Mucosa of rectum (tissue), 2 donors: ENCODE data around the gene INHA.

Experiments used
- H3K27ac ChIP-seq, 2 donors: one replicate each; pipeline ENCODE4 v1.7.0; 2013; ENCODE audit warnings: inconsistent platforms in 2 of 2, low read depth in 2 of 2, low read length in 2 of 2
- H3K27me3 ChIP-seq, 2 donors: one replicate each; pipeline ENCODE4 v1.7.0; 2013; ENCODE audit warnings: low read length in 2 of 2; ENCODE audit not compliant: control insufficient read depth in 2 of 2, insufficient read depth in 2 of 2
- H3K36me3 ChIP-seq, 2 donors: one replicate each; pipeline ENCODE4 v1.7.0; 2013; ENCODE audit warnings: low read length in 2 of 2; ENCODE audit not compliant: control insufficient read depth in 2 of 2, insufficient read depth in 2 of 2
- H3K4me1 ChIP-seq, 2 donors: one replicate each; pipeline ENCODE4 v1.7.0; 2013; ENCODE audit warnings: low read length in 2 of 2, mild to moderate bottlenecking in 1 of 2; ENCODE audit not compliant: control insufficient read depth in 2 of 2, insufficient read depth in 2 of 2
- H3K4me3 ChIP-seq, 2 donors: one replicate each; pipeline ENCODE4 v1.7.0; 2013; ENCODE audit warnings: low read length in 2 of 2
- H3K9ac ChIP-seq, 2 donors: one replicate each; pipeline ENCODE4 v1.7.0; 2013; ENCODE audit warnings: low read length in 2 of 2, low read depth in 1 of 2, mild to moderate bottlenecking in 1 of 2
- H3K9me3 ChIP-seq, 2 donors: one replicate each; pipeline ENCODE4 v1.7.0; 2013; ENCODE audit warnings: low read length in 2 of 2; ENCODE audit not compliant: control insufficient read depth in 2 of 2
- donor health status: healthy.
- donor health status: Normal muscosa, but diverticular disease.

Gene INHA

DNA sequence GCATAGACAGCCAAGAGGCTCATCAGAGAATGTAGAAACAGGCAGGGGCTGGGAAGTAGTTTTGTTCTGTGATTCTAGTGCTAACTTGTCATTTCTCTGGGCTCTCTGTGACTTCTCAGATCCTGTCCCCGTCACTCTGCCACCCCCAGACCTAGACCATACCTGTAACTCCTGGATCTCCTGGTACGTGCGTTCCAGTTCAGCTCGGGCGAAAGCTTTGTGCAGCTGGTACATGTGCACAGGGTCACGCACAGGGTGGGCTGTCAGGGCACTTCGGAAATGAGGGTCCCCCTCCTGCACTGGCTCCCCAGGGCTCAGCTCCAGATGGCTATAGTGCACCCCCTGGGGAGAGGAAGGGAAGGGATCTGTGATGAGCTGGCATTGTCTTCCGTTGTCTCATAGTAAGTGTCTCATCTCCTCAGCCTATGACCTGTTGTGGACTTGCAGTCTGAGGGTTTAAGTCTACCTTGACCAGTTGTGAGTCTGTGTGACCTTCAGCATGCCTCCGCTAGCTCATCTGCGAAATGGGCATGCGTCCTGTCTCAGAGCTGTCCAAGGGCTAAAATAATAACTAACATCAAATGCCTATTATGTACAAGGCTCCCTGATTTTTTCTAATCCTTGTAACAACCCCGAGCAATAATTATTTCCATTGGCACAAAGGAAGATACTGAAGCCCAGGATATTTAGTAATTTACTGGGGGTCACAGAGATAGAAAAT is 31.2 kb upstream of the INHA start:
- Histone ChIP-seq H3K4me1 (peaks cover 19 to 23% of the 10 kb centered on the region in 2 donors), H3K9ac (no peak overlapping the region), H3K36me3 (peaks cover 9 to 16% of the 10 kb centered on the region in 2 donors), H3K27me3 (no peaks in the 10 kb centered on the region), H3K27ac (no peak overlapping the region), H3K9me3 (no peaks in the 10 kb centered on the region), H3K4me3 (no peak overlapping the region)

DNA sequence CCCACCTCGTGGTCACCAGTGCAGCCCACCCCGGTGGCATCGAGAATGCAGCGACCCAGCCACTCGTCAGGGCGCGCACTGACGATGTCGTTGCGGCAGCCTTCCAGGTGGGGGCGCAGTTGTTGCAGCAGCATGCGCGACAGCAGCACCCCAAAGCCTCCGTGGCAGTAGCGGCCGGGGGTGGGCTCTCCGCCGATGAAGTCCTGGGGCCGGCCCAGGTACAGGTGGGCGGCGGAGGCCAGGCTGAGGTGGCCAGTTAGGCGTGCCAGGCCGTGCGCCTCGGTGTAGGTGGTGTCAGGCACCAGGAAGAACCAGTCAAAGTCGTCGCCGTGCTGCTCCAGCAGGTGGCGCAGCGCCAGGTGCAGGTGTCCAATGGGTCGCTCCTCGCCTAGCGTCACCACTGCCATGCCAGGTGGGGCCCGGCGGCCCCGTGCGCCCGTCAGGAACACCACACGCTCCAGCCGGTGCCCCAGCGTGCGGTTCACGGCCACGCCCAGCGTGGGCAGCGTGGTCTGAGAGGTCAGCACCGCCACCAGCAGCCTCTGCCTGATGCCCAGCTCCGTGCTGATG is 30.4 kb upstream of the INHA start:
- peak overlapping the region in 1 of 2 donors; percentile 28 for H3K27ac ChIP-seq
- no peaks in the 10 kb centered on the region for H3K9me3 ChIP-seq
- peaks cover 9 to 16% of the 10 kb centered on the region in 2 donors for H3K36me3 ChIP-seq
- peak overlapping the region in 1 of 2 donors; percentile 76 for H3K9ac ChIP-seq
- peak overlapping the region; percentile 71 to 79 for H3K4me3 ChIP-seq
- H3K4me1 ChIP-seq: peaks cover 19 to 23% of the 10 kb centered on the region in 2 donors
- H3K27me3 ChIP-seq: no peaks in the 10 kb centered on the region

DNA sequence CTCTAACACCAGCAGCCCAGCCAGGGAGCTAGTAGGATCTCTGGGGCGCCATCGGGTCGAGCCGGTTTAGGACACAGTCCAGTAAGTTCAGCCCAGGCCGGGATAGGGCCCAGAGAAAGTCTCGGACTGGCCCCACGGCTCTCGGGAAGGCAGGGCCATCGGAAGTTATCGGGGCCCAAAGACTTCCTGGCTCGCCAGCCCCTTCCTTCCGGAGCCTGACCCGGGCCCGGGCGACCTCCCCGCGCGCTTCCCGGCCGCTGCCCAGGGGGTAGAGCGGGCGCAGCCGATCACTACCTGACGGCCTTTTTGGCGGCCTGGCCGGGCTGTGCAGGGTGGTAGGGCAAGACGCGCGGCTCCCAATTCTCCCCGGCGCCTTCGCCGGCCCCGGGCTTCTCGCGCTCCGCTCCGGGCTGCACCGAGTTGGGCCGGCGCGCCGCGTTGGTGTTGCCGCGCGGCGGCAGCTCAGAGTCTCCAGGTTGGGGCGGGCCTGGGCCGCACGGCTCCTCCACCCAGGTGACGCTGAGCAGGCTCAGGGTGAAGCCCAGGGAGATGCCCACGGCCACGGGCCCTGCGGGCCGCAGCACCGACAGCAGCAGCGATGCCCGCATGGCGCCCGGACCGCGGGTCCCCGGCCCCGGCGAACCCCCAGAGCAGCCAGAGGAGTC is 29.0 kb upstream of the INHA start:
- Histone ChIP-seq H3K9me3 (no peaks in the 10 kb centered on the region), H3K4me3 (peak overlapping the region; percentile 71 to 79), H3K27ac (peak overlapping the region; percentile 88 to 92), H3K36me3 (peaks cover 9 to 16% of the 10 kb centered on the region in 2 donors), H3K4me1 (peaks cover 19 to 23% of the 10 kb centered on the region in 2 donors), H3K27me3 (no peaks in the 10 kb centered on the region), H3K9ac (peak overlapping the region; percentile 71 to 76)

DNA sequence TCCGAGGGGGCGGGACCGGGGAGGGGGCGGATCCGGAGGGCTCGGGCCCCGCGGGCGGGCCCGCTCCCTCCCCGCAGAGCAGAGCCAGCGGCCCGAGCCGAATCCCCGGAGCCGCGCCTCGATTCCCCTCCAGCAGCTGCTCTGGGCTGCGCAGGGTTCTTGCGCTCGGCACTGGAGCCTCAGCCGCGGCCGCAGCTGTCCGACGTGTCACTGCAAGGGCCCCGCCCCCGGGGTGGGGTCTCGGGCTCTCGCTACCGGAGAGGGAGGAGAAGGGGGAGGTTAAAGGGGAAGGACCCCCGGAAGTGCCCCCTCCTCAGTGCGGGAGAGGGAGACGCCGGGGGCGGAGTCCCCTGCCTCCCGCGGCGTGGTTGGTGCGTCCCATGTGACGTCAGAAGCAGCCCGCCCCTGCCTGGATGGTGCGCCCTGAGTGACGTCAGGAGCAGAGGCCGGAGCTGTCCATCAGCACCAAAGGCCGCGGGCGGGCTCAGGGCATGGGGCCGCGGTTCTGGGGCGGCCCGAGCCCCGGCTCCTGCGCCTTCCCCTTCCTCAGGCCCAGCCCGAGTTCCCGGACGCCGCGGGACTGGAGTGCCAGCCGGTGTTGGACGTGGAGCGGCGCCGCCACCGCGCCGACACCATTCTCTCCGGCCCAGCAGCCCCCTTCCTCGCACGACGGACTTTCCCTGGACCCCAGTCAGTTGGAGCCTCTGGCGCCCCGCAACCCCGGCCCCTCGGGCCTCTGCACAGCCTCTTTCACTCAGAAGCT is 28.3 kb upstream of the INHA start, which contains the start of the genes CHPF and TMEM198:
Gene CHPF, minus strand, starts transcription at position 214 of the 763 bp plus-strand sequence. CDS start 271 bp downstream, outside the sequence.
Gene TMEM198, plus strand, starts transcription at position 433 of the 763 bp plus-strand sequence. CDS start 700 bp downstream, outside the sequence.
- peak within 1 kb of the TSS; percentile 71 to 76 for H3K9ac ChIP-seq
- peak within 1 kb of the TSS; percentile 71 to 79 for H3K4me3 ChIP-seq
- peaks cover 9 to 16% of the 10 kb centered on the region in 2 donors for H3K36me3 ChIP-seq
- H3K27me3 ChIP-seq: no peaks in the 10 kb centered on the region
- no peaks in the 10 kb centered on the region for H3K9me3 ChIP-seq
- peak within 1 kb of the TSS; percentile 88 to 92 for H3K27ac ChIP-seq
- peaks cover 19 to 23% of the 10 kb centered on the region in 2 donors for H3K4me1 ChIP-seq

DNA sequence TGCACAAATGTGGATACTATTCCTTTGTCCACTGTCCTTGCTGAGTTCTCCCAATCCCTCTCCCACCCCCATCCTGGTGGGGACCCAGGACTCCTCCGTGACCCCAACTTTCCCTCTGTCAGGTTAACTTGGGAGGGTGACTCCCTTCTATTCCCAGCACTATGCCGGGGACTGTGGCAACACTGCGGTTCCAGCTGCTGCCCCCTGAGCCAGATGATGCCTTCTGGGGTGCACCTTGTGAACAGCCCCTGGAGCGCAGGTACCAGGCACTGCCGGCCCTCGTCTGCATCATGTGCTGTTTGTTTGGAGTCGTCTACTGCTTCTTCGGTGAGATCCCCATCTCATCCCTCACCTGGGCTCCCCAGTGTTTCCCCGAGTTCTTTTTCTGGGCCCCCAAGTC is 27.5 kb upstream of the INHA start:
- Histone ChIP-seq H3K27me3 (no peaks in the 10 kb centered on the region), H3K9me3 (no peaks in the 10 kb centered on the region), H3K4me1 (peaks cover 19 to 23% of the 10 kb centered on the region in 2 donors), H3K9ac (no peak overlapping the region), H3K27ac (no peak overlapping the region), H3K36me3 (peaks cover 9 to 12% of the 10 kb centered on the region in 2 donors), H3K4me3 (peak overlapping the region in 1 of 2 donors; percentile 79)

DNA sequence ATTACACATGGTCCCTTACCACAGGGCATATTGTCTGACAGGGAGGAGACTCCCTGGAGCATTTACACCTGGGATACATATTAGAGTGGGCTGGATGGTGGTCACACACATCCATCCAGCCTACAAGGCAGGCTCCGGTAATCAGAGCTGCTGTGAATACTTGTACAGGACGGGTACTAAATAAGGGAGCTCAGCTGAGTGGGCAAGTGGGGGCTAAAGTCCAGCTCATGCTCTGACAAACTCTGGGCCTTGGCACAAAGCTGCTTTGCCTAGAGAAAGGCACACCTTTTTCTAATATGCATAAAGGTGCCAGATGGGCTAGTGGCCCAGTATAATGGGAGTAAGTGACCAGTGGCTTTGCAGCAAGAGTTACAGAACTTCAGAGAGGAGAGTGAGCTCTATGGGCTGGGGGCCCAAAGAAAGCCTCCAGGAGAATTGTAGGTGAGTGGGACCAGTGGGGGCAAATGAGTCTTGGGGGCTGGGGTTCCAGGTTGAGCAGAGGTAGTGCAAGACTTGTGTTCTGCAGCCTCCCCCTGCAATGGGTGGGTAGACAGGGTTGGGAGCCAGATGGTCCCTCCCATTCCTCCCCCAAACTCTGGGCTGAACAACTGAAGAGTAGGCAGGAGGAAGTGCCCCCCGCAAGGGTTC is 26.7 kb upstream of the INHA start:
- Histone ChIP-seq H3K27ac (no peak overlapping the region), H3K4me1 (peaks cover 19 to 23% of the 10 kb centered on the region in 2 donors), H3K9ac (no peak overlapping the region), H3K4me3 (no peak overlapping the region), H3K27me3 (peaks cover 0 to 2% of the 10 kb centered on the region in 2 donors), H3K36me3 (peaks cover 7% of the 10 kb centered on the region in 2 donors), H3K9me3 (no peaks in the 10 kb centered on the region)

DNA sequence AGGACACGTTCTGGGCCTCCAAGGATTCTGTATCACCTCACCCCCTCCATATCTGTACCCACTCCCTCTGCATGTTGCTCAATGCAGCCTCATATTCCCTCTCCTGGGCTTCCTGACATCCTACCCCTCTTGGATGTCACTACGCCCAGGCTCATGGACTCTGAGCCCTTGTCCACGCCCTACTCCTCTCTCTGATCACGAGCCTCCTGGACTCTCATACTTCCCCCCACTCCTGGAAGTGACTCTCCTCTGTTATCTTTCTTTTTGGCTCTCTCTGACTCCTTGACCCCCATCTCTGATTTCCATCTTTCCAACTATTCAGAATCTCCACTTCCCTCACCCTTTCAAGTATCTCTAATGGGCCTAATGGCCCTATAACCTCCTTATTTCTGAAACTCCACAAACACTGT is 26.2 kb upstream of the INHA start:
- Histone ChIP-seq H3K27ac (no peak overlapping the region), H3K4me3 (no peak overlapping the region), H3K27me3 (peaks cover 0 to 3% of the 10 kb centered on the region in 2 donors), H3K4me1 (peaks cover 19 to 23% of the 10 kb centered on the region in 2 donors), H3K36me3 (peaks cover 2% of the 10 kb centered on the region in 2 donors), H3K9ac (no peak overlapping the region), H3K9me3 (no peaks in the 10 kb centered on the region)

DNA sequence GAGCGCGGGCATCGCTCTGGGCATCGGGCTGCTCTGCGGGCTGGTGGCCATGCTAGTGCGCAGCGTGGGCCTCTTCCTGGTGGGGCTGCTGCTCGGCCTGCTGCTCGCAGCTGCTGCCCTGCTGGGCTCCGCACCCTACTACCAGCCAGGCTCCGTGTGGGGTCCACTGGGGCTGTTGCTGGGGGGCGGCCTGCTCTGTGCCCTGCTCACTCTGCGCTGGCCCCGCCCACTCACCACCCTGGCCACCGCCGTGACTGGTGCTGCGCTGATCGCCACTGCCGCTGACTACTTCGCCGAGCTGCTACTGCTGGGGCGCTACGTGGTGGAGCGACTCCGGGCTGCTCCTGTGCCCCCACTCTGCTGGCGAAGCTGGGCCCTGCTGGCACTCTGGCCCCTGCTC is 24.5 kb upstream of the INHA start:
- H3K4me1 ChIP-seq: peaks cover 11 to 15% of the 10 kb centered on the region in 2 donors
- H3K36me3 ChIP-seq: no peaks in the 10 kb centered on the region
- no peak overlapping the region for H3K9ac ChIP-seq
- H3K27ac ChIP-seq: no peak overlapping the region
- H3K4me3 ChIP-seq: no peak overlapping the region
- no peaks in the 10 kb centered on the region for H3K9me3 ChIP-seq
- peaks cover 0 to 9% of the 10 kb centered on the region in 2 donors for H3K27me3 ChIP-seq

DNA sequence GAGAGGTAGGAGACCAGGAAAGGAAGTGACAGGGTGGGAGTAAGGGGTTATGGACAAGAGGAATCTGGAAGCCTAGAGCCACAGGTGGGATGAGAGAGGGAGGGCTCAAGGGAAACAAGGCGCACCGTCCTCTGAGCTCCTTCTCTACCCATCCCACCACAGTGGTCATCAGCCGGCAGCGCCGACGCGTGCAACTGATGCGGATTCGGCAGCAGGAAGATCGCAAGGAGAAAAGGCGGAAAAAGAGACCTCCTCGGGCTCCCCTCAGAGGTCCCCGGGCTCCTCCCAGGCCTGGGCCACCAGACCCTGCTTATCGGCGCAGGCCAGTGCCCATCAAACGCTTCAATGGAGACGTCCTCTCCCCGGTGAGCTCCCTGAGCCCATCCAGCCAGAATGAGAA is 23.1 kb upstream of the INHA start:
- Histone ChIP-seq H3K4me1 (peaks cover 12 to 16% of the 10 kb centered on the region in 2 donors), H3K9ac (no peak overlapping the region), H3K27me3 (peaks cover 11 to 21% of the 10 kb centered on the region in 2 donors), H3K4me3 (no peak overlapping the region), H3K36me3 (no peaks in the 10 kb centered on the region), H3K9me3 (no peaks in the 10 kb centered on the region), H3K27ac (no peak overlapping the region)
